BJ (cell line): ENCODE data around the gene SUB1. TPM values are rescaled to one million over a fixed set of nuclear protein-coding genes. Genes with fewer than 3 reads are reported as not detected.

ENCODE experiments used
- CTCF ChIA-PET: fragments of 350-600 bp; formaldehyde crosslinking; extraction: SDS; loops from one replicate; lab custom pipeline; 2021; ENCODE audit warnings: antibody characterized with exemption, inconsistent platforms; lab: Yijun Ruan, JAX
- POLR2A ChIA-PET: fragments of 300-600 bp; sonication (Branson Sonifier 250); formaldehyde crosslinking; extraction: SDS; loops from one replicate; lab custom pipeline; 2021; ENCODE audit warnings: antibody characterized with exemption; lab: Charles Lee
- DNase-seq: peaks from one replicate; pipeline ENCODE4 v3.0.0-alpha.2; 2011; ENCODE audit warnings: low read depth
- H3K27me3 ChIP-seq: 2 replicates; pipeline ENCODE4 v1.6.0; 2011; ENCODE audit warnings: low read length; ENCODE audit not compliant: control insufficient read depth, insufficient read depth
- H3K36me3 ChIP-seq: 2 replicates; pipeline ENCODE4 v1.5.1; 2011; ENCODE audit warnings: low read length; ENCODE audit not compliant: control insufficient read depth, insufficient read depth
- H3K4me3 ChIP-seq: 2 replicates; pipeline ENCODE4 v1.5.1; 2011; ENCODE audit warnings: low read depth, mild to moderate bottlenecking, control low read depth, low read length
- CTCF ChIP-seq: IDR thresholded peaks from 2 replicates; pipeline ENCODE4 v1.5.1; 2011; ENCODE audit warnings: low read depth, mild to moderate bottlenecking, control low read depth, inconsistent platforms, low read length, moderate library complexity; ENCODE audit not compliant: insufficient read depth
- polyA plus RNA-seq: library from polyadenylated mRNA; depleted of rRNA; stranded (reverse); fragments of >200 nt; gene quantifications from 2 replicates; pipeline ENCODE4 v1.2.3, GENCODE V29; 2011; rRNA removed

SUB1 gene
- polyA plus RNA-seq, 1 experiment, result 46.8 TPM

- POLR2A ChIA-PET, result interaction anchor here (0.6 kb wide), 1 partner anchor 41 kb away, joined by 4 read pairs; no protein-coding TSS in a partner anchor
- CTCF ChIA-PET, result interaction anchor here (0.6 to 1.4 kb wide), 2 partner anchors 18 to 21 kb away, joined by 3 read pairs; no protein-coding TSS in a partner anchor
Observed at GRCh38 chr5:32651088-32651487, 65.7 kb downstream of the SUB1 start.

GRCh38 chr5:32651638-32652037, 66.3 kb downstream of the SUB1 start:
- CTCF ChIA-PET, result interaction anchor here (0.6 kb wide), 1 partner anchor 21 kb away, joined by 3 read pairs; no protein-coding TSS in a partner anchor
- H3K4me3 ChIP-seq, result no peak overlapping the region
- POLR2A ChIA-PET, result no interaction called here

More at GRCh38 chr5:32651088-32651487, 65.7 kb downstream of the SUB1 start:
- no peaks in the 10 kb centered on the region for H3K36me3 ChIP-seq
- no peak overlapping the region for H3K4me3 ChIP-seq
- H3K27me3 ChIP-seq, result peaks cover 7% of the 10 kb centered on the region; the same call in 1 of the 2 replicates
- TF ChIP-seq CTCF, result no peak
- DNase-seq, result no peak

More at GRCh38 chr5:32651638-32652037, 66.3 kb downstream of the SUB1 start:
- Histone ChIP-seq H3K36me3 (no peaks in the 10 kb centered on the region), H3K27me3 (peaks cover 7% of the 10 kb centered on the region; the same call in 1 of the 2 replicates)
- no peak for DNase-seq
- TF ChIP-seq CTCF, result no peak

Other genes with a start within 250 kb of the SUB1 start
- 76.8 and 88.6 TPM in 2 replicates for gene ZFR, start 140.8 kb upstream of the SUB1 start, polyA plus RNA-seq
- gene NPR3, start 125.8 kb downstream of the SUB1 start, polyA plus RNA-seq, result 8.1 and 9.6 TPM in 2 replicates